Stimulated activated naive CD4-positive, alpha-beta T cell (primary cell): ENCODE data around the gene AXIN2.

Experiments used
- DNase-seq, 6 experiments: peaks; one replicate each; lab custom pipeline; 2025; lab: John Stamatoyannopoulos, UW

AXIN2 gene

GRCh38 chr17:65553646-65554552 is 7.5 kb downstream of the AXIN2 start:
- no peak for DNase-seq

GRCh38 chr17:65553009-65553645 is 8.3 kb downstream of the AXIN2 start:
- DNase-seq, result no peak

- no peak for DNase-seq
Observed at GRCh38 chr17:65552214-65552613, 9.2 kb downstream of the AXIN2 start.

- DNase-seq, result no peak
Observed at GRCh38 chr17:65551267-65552040, 10.0 kb downstream of the AXIN2 start.

GRCh38 chr17:65550758-65551157 is 10.7 kb downstream of the AXIN2 start:
- no peak for DNase-seq

- DNase-seq, result no peak
Observed at GRCh38 chr17:65550075-65550662, 11.3 kb downstream of the AXIN2 start.

- no peak for DNase-seq
Observed at GRCh38 chr17:65548269-65548969, 13.0 kb downstream of the AXIN2 start.

GRCh38 chr17:65547253-65547670 is 14.2 kb downstream of the AXIN2 start:
- DNase-seq, result peak in 3 of 6 experiments; percentile 35 to 42 (median 42)

- no peak for DNase-seq
Observed at GRCh38 chr17:65546579-65546978, 14.9 kb downstream of the AXIN2 start.

GRCh38 chr17:65545705-65546523 is 15.5 kb downstream of the AXIN2 start:
- DNase-seq, result no peak

- DNase-seq, result no peak
Observed at GRCh38 chr17:65544672-65545071, 16.8 kb downstream of the AXIN2 start.

- no peak for DNase-seq
Observed at GRCh38 chr17:65542610-65543009, 18.8 kb downstream of the AXIN2 start.

- DNase-seq, result no peak
Observed at GRCh38 chr17:65542067-65542466, 19.4 kb downstream of the AXIN2 start.

GRCh38 chr17:65541453-65541852 is 20.0 kb downstream of the AXIN2 start:
- DNase-seq, result no peak

- peak in 1 of 6 experiments; percentile 14 for DNase-seq
Observed at GRCh38 chr17:65539630-65540266, 21.7 kb downstream of the AXIN2 start.

GRCh38 chr17:65538675-65539529 is 22.5 kb downstream of the AXIN2 start:
- DNase-seq, result peak in 2 of 6 experiments; percentile 56 to 66

GRCh38 chr17:65537845-65538674 is 23.4 kb downstream of the AXIN2 start:
- peak; percentile 44 to 72 (median 60) for DNase-seq

GRCh38 chr17:65537343-65537844 is 24.1 kb downstream of the AXIN2 start:
- DNase-seq, result no peak
